Measurements from ENCODE around the gene PPFIA2.

Gene PPFIA2

DNA sequence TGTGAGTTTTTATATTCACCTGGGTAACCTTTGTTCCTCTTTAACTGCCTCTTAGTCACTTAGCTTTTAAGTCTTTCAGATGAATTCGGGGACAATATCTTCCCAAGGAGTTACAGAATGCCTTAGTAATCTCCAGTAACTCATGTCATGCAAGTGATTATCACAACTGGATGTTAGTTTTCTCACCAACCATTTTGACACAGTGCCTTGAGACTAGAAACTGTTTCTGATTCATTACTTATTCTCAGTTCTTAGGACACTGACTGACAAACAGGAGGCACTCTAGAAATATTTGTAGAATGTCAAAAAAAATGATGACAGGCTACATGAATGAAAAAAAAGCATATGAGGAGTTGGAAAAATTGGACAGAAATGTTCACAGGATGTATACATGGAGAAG lies 346.2 kb downstream of the PPFIA2 start:
- no peak overlapping the region for H3K27ac ChIP-seq
- TF ChIP-seq, protein P1, sequence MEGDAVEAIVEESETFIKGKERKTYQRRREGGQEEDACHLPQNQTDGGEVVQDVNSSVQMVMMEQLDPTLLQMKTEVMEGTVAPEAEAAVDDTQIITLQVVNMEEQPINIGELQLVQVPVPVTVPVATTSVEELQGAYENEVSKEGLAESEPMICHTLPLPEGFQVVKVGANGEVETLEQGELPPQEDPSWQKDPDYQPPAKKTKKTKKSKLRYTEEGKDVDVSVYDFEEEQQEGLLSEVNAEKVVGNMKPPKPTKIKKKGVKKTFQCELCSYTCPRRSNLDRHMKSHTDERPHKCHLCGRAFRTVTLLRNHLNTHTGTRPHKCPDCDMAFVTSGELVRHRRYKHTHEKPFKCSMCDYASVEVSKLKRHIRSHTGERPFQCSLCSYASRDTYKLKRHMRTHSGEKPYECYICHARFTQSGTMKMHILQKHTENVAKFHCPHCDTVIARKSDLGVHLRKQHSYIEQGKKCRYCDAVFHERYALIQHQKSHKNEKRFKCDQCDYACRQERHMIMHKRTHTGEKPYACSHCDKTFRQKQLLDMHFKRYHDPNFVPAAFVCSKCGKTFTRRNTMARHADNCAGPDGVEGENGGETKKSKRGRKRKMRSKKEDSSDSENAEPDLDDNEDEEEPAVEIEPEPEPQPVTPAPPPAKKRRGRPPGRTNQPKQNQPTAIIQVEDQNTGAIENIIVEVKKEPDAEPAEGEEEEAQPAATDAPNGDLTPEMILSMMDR (conservative IDR thresholded peaks at IDR 0.05), result no peak
- TF ChIP-seq ZFX (IDR thresholded peaks at IDR 0.05), result no peak

DNA sequence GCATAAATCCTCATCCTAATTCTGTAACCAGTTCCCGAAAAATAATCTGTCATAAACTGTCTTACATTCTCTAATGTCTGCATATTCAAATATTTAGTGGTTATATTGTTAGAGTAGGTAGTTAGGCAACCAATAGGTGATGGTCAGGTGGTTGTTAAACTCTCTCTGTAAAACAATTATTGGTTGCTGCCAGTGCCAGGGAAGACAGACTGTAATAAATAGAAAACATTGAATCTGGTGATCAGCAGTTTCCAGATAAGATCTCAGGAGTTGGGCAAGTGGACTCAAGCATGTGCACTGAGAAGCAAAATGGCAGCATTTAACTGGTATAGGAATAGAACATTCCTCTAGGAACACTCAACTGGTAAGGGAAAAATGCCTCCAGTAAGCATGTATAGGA lies 355.8 kb downstream of the PPFIA2 start:
- peak overlapping the region; percentile 95 for H3K27ac ChIP-seq
- TF ChIP-seq ZFX (IDR thresholded peaks at IDR 0.05), result no peak
- TF ChIP-seq, protein P1 (conservative IDR thresholded peaks at IDR 0.05), result no peak

DNA sequence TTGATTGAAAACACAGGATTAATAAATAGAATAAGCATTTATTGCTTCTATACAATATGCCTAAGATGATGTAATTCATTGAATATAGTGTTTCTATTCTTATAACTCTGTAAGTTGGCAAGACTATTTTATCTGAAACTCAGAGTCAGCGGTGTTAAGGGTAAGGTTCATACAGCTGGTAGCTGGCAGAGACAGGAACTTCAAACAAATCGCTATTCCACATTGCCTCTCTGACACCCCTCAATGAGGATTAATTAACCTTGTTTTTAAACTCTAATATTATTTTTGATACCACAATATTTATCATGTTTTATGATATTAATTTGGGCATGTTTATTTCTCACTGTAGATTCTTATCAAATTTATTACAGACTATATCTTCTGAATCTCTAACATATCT lies 357.9 kb downstream of the PPFIA2 start:
- TF ChIP-seq, protein P1 (conservative IDR thresholded peaks at IDR 0.05), result no peak
- no peak for TF ChIP-seq ZFX (IDR thresholded peaks at IDR 0.05)
- H3K27ac ChIP-seq, result no peak overlapping the region; the same call in 1 of the 2 replicates

DNA sequence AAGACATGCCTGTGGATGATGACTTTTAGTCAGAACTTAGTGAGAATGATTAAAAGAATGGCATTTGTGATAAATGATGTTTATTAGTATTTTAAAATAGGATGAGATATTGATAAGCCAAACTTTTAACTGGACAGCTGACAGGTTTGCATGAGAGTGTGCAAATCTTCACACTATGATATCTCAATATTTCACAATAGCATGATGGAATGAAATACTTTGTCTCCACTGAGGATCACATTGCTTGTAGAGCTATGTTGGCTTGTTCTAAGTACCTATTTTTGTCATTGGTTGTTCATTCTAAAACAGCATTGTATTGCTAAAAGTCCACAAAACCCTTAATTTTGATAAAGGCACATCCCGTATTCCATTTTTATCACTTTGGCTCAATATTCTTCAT lies 359.1 kb downstream of the PPFIA2 start:
- H3K27ac ChIP-seq, result no peak overlapping the region
- TF ChIP-seq, protein P1 (conservative IDR thresholded peaks at IDR 0.05), result no peak
- no peak for TF ChIP-seq ZFX (IDR thresholded peaks at IDR 0.05)

DNA sequence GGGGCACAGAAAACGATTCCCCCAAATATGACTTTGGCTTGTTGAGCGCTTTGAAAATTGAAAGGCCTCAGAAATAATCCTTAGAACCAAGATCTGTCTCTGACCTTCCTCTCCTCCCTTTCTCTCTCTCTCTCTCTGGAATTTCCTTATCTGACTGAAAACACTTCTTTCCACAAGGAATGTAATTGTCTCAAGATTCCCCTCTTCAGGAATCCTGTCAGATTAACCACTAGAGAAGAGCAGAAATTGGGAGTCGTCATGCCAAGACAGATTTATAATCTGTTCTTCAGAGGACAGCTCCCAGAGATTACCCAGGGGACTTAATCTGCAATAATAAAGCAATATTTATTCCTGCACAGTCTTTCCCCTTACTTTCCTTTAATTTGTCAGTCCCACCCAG lies 363.7 kb downstream of the PPFIA2 start:
- H3K27ac ChIP-seq, result no peak overlapping the region; the same call in 1 of the 2 replicates
- TF ChIP-seq ZFX (IDR thresholded peaks at IDR 0.05), result no peak

DNA sequence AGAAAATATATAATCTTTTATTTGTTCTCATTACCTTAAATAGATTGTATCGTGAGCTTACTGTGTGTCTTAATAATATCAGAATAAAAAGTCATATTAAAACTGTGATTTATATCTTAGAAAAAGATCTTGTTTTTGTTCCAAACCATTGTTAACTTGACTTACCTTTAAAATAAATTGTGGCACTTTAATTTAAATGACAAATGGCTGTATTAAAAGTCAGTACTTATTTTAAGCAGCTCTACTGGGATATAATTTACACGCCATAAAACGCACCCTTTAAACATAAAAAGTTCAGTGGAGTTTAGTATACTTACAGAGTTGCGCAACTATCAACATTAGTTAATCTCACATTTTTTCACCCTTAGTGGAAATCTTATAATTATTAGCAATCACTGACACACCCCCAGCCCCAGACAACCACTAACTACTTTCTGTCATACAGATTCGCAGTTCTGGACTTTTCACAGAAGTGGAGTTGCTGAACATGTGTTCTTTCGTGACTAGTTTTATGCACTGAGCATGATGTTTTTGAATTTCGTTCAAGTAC lies 369.5 kb downstream of the PPFIA2 start:
- no peak overlapping the region for H3K27ac ChIP-seq
- no peak for TF ChIP-seq ZFX (IDR thresholded peaks at IDR 0.05)
- TF ChIP-seq, protein P1 (conservative IDR thresholded peaks at IDR 0.05), result no peak

DNA sequence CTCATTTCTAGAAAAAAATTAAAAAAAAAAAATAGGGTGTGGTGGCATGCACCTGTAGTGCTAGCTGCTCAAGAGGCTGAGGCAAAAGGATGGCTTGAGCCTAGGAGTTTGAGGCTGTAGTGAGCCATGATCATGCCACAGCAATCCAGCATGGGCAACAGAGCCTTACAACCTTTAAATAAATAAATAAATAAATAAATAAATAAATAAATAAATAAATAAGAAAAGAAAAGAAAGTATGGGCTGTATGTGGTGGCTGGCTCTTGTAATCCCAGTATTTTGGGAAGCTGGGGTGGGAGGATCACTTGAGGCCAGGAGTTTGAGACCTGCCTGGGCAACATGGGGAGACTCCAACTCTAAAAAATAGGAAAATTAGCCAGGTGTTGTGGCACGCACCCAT lies 373.0 kb downstream of the PPFIA2 start:
- TF ChIP-seq ZFX (IDR thresholded peaks at IDR 0.05), result no peak
- TF ChIP-seq, protein P1 (conservative IDR thresholded peaks at IDR 0.05), result no peak
- H3K27ac ChIP-seq, result peak overlapping the region; percentile 35; the same call in 1 of the 2 replicates

DNA sequence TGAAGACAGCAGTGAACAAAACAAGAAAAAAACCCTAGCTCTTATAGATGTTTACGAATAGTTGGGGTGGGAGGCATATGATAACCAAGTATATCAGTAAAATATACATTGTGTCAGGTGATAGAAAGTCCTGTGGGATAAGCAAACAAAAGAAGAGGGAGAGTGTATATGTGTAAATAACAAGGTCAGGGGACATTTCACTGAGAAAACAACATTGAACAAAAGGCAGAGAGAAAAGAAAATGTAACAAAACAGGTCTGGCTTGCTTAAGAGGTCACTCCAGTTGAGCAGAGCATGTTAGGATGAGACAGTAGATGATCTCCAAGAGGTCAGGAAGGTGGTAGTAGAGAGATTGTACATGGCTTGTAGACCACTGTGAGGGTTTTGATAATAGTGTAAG lies 377.2 kb downstream of the PPFIA2 start:
- TF ChIP-seq, protein P1 (conservative IDR thresholded peaks at IDR 0.05), result no peak
- TF ChIP-seq ZFX (IDR thresholded peaks at IDR 0.05), result no peak
- H3K27ac ChIP-seq, result peak overlapping the region; percentile 78; the same call in 1 of the 2 replicates
